Heart right ventricle (tissue), 16 donors: ENCODE results near the gene ECE2. TPM values are rescaled to one million over a fixed set of nuclear protein-coding genes. Genes with fewer than 3 reads are reported as not detected.
A peak's percentile ranks its signal among the peaks of the same experiment; 100 is the strongest.

Source experiments
- ATAC-seq, 8 donors: fragments of 200-7000 bp; cut with Tn5 transposase; one replicate each; pipeline ENCODE4 v1.9.1; 2020; ENCODE audit warnings: mild to moderate bottlenecking in 8 of 8, moderate library complexity in 8 of 8, moderate number of reproducible peaks in 1 of 8
- DNase-seq, 2 donors: peaks; one replicate each; pipeline ENCODE4 v3.0.0-alpha.2; 2020
- H3K27ac ChIP-seq, 10 donors: fragments of 200-600 bp; sonication (generic) in 2 of 10; one replicate each; pipeline versions ENCODE4 v1.5.0 to v1.8.0; 2020 to 2022; ENCODE audit warnings: mild to moderate bottlenecking in 3 of 10
- H3K27me3 ChIP-seq, 7 donors: fragments of 200-600 bp; one replicate each; pipeline ENCODE4 v1.8.0; 2021 to 2022; ENCODE audit warnings: mild to moderate bottlenecking in 2 of 7
- H3K36me3 ChIP-seq, 9 donors: fragments of 200-600 bp; sonication (generic) in 1 of 9; one replicate each; pipeline versions ENCODE4 v1.5.0 to v1.8.0; 2020 to 2022; ENCODE audit warnings: mild to moderate bottlenecking in 2 of 9
- H3K4me1 ChIP-seq, 9 donors: fragments of 200-600 bp; sonication (generic) in 1 of 9; one replicate each; pipeline versions ENCODE4 v1.5.0 to v1.8.0; 2020 to 2022; ENCODE audit warnings: mild to moderate bottlenecking in 4 of 9
- H3K4me3 ChIP-seq, 10 donors: fragments of 200-600 bp; sonication (generic) in 2 of 10; one replicate each; pipeline versions ENCODE4 v1.5.0 to v1.8.0; 2020 to 2022; ENCODE audit warnings: mild to moderate bottlenecking in 7 of 10, moderate library complexity in 2 of 10
- H3K9me3 ChIP-seq, 11 donors: fragments of 200-600 bp in 10 of 11; sonication (generic) in 2 of 11; one replicate each; pipeline versions ENCODE4 v1.5.0 to v1.8.0; 2013 to 2022; ENCODE audit warnings: mild to moderate bottlenecking in 2 of 11, control low read depth in 1 of 11, moderate library complexity in 1 of 11
- CTCF ChIP-seq, 9 donors: fragments of 200-600 bp; sonication (generic) in 2 of 9; IDR thresholded peaks; one replicate each; pipeline versions ENCODE4 v1.5.0 to v1.8.0; 2021 to 2022; ENCODE audit warnings: antibody characterized with exemption in 9 of 9, mild to moderate bottlenecking in 5 of 9, moderate library complexity in 1 of 9
- WGBS, 2 donors: extraction: QIAGEN DNeasy Blood & Tissue Kit; methylation state at CpG; one replicate each; pipeline ENCODE4 v1.1.7; 2013; ENCODE audit warnings: inconsistent platforms in 1 of 2; 5-methylcytosine and 5-hydroxymethylcytosine counted together
- intact Hi-C, 10 donors: fragments of 100-400 bp; cut with DNase I; formaldehyde crosslinking; loops; one replicate each; pipeline versions ENCODE4 v1.11.1 to v1.14.2; 2022
- polyA plus RNA-seq, 2 donors: library from polyadenylated mRNA; stranded (reverse); fragments of 200-250 nt; gene quantifications; one replicate each; pipeline ENCODE4 v1.2.3, GENCODE V29; 2013
- total RNA-seq, 10 donors: library from RNA; stranded (reverse); fragmentation: NEBNext Ultra II Directional in 3 of 10; extraction: Animal tissue kit (Norgen Biotek cat#: 25700) in 3 of 10; gene quantifications; one replicate each; pipeline versions ENCODE4 v1.2.1 to v1.2.4, GENCODE V29; 2021 to 2023
- donor health status: Arrhythmogenic right ventricular cardiomyopathy.
- donor health status: ischemic (EF 13 %, LVEDD 7.1; RV severe dilation, severe dysfunction).
- donor health status: healthy with polysubstance abuse.
- donor health status: DM: no; HTN: yes; CAD: no.
- donor health status: DM: no; HTN: no; CAD: no.
- donor health status: ischemic (EF 25% LVEDD 6.9; RV normal size, moderate dysfunction).
- donor health status: ischemic (EF 25% LVEDD 5.7; RV mildly dilated, moderate dysfunction).
- donor health status: healthy.
- donor health status: DM: yes; HTN: yes; CAD: no.
- donor health status: Ischemic cardiomyopathy.
- donor health status: ischemic (EF 35%, LVEDD 5.7; RV mildly dilated, moderate dysfunction).
- donor health status: nonischemic (EF 11% LVEDD 7.7; RV severe dilation, severe dysfunction).
- donor health status: DM: yes; HTN: yes; CAD: no.
- donor health status: PGD.
- donor health status: ischemic (EF 29% LVEDD 5.4; RV normal size, mild dysfunction).
- donor health status: nonischemic (EF 23%, LVEDD 6.1; RV moderate dilation, normal function).

The ECE2 gene
- total and polyA plus RNA-seq, 12 donors, result 0.20 to 0.28 TPM; not detected in 10

GRCh38 chr3:184277366-184277765, 1.5 kb downstream of the ECE2 start:
- ATAC-seq (peak in 1 of 8 donors; percentile 48), DNase-seq (no peak)
- H3K9me3 ChIP-seq, result no peaks in the 10 kb centered on the region
- H3K4me1 ChIP-seq, result peaks cover 0 to 8% (median 0%) of the 10 kb centered on the region in 9 donors
- 86 to 94% methylated on average over 6 of the region's 6 CpGs for whole genome bisulfite sequencing, 2 donors
- peaks cover 10 to 49% (median 46%) of the 10 kb centered on the region in 7 donors for H3K27me3 ChIP-seq
- H3K27ac ChIP-seq, result no peak overlapping the region
- no peak for TF ChIP-seq CTCF (IDR thresholded peaks at IDR 0.05)
- no peak overlapping the region for H3K4me3 ChIP-seq
- intact Hi-C loops, result no loop called here
- H3K36me3 ChIP-seq, result no peaks in the 10 kb centered on the region

GRCh38 chr3:184282941-184283340, 7.1 kb downstream of the ECE2 start:
- Histone ChIP-seq H3K4me1 (peaks cover 0 to 8% (median 0%) of the 10 kb centered on the region in 9 donors), H3K4me3 (no peak overlapping the region), H3K9me3 (no peaks in the 10 kb centered on the region), H3K27me3 (peaks cover 0 to 10% (median 0%) of the 10 kb centered on the region in 7 donors), H3K36me3 (no peaks in the 10 kb centered on the region), H3K27ac (no peak overlapping the region)
- WGBS, 2 donors, result 94 to 98% methylated on average over 4 of the region's 4 CpGs
- DNase-seq (no peak), ATAC-seq (no peak)
- no peak for TF ChIP-seq CTCF (IDR thresholded peaks at IDR 0.05)
- intact Hi-C loops, result loop anchor here in 1 of 10 donors (10.0 kb wide), 1 partner anchor 388 kb away; no protein-coding TSS in a partner anchor

- intact Hi-C loops, result loop anchor here in 1 of 10 donors (10.0 kb wide), 1 partner anchor 389 kb away; no protein-coding TSS in a partner anchor
- DNase-seq (no peak), ATAC-seq (no peak)
- 88 to 93% methylated on average over 8 of the region's 8 CpGs for WGBS, 2 donors
- Histone ChIP-seq H3K4me3 (no peak overlapping the region), H3K27me3 (peaks cover 0 to 16% (median 0%) of the 10 kb centered on the region in 7 donors), H3K4me1 (peaks cover 0 to 8% (median 0%) of the 10 kb centered on the region in 9 donors), H3K36me3 (no peaks in the 10 kb centered on the region), H3K27ac (no peak overlapping the region), H3K9me3 (no peaks in the 10 kb centered on the region)
- TF ChIP-seq CTCF (IDR thresholded peaks at IDR 0.05), result no peak
Observed at GRCh38 chr3:184283681-184284080, 7.9 kb downstream of the ECE2 start.

- H3K9me3 ChIP-seq, result no peaks in the 10 kb centered on the region
- peak in 6 of 9 donors; percentile 29 to 56 (median 44) for TF ChIP-seq CTCF (IDR thresholded peaks at IDR 0.05)
- no peak overlapping the region for H3K27ac ChIP-seq
- WGBS, 2 donors, result 20 to 27% methylated on average over 4 of the region's 4 CpGs
- peaks cover 0 to 8% (median 0%) of the 10 kb centered on the region in 9 donors for H3K4me1 ChIP-seq
- DNase-seq, result peak in 1 of 2 donors; percentile 70
- intact Hi-C loops, result loop anchor here in 5 of 10 donors (5.0 to 10.0 kb wide), 2 partner anchors 387 to 390 kb away; no protein-coding TSS in a partner anchor
- H3K27me3 ChIP-seq, result peaks cover 0 to 23% (median 6%) of the 10 kb centered on the region in 7 donors
- no peaks in the 10 kb centered on the region for H3K36me3 ChIP-seq
- H3K4me3 ChIP-seq, result no peak overlapping the region
- ATAC-seq, result peak; percentile 75 to 87 (median 82)
Observed at GRCh38 chr3:184284696-184285095, 8.9 kb downstream of the ECE2 start.
